HL-60 (cell line): ENCODE data around the gene PRAMEF15.
"Not testable (repeated sequence)": the region's sequence is repeated elsewhere in the genome, so short reads cannot be mapped to it uniquely, and the experiment has no call there.

Source experiments
- GABPA ChIP-seq: IDR thresholded peaks from 2 replicates; pipeline ENCODE4 v1.6.1; 2012; ENCODE audit warnings: low read depth
- TF ChIP-seq, protein P1 (sequence below): IDR thresholded peaks from one replicate; pipeline ENCODE4 v1.5.1; 2011; ENCODE audit warnings: low read length, control low read depth, inconsistent platforms; ENCODE audit not compliant: insufficient read depth

DNA sequence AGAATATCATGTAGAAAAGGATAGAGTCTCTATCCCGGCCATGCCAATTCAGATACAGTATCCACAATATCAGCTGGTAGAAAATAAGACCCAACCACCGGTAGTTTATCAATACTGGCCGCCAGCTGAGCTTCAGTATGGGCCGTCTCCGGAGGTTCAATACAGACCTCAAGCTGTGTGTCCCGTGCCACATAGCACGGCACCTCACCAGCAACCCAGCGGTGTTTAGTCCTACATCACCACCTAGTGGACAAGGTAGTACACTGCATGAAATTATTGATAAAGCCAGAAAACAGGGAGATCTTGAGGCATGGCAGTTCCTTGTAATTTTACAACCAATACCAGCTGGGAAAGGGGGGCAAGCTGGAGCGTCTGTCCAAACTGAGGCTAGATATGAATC lies 39.1 kb downstream of the PRAMEF15 start:
- TF ChIP-seq, protein P1, sequence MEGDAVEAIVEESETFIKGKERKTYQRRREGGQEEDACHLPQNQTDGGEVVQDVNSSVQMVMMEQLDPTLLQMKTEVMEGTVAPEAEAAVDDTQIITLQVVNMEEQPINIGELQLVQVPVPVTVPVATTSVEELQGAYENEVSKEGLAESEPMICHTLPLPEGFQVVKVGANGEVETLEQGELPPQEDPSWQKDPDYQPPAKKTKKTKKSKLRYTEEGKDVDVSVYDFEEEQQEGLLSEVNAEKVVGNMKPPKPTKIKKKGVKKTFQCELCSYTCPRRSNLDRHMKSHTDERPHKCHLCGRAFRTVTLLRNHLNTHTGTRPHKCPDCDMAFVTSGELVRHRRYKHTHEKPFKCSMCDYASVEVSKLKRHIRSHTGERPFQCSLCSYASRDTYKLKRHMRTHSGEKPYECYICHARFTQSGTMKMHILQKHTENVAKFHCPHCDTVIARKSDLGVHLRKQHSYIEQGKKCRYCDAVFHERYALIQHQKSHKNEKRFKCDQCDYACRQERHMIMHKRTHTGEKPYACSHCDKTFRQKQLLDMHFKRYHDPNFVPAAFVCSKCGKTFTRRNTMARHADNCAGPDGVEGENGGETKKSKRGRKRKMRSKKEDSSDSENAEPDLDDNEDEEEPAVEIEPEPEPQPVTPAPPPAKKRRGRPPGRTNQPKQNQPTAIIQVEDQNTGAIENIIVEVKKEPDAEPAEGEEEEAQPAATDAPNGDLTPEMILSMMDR = not testable (repeated sequence)
- TF ChIP-seq GABPA = not testable (repeated sequence)
